GM15510 (cell line): ENCODE results near the gene AGL.

Experiments
- POLR2A ChIP-seq: IDR thresholded peaks from 3 replicates; pipeline ENCODE4 v1.6.1; 2011; ENCODE audit warnings: borderline replicate concordance; ENCODE audit not compliant: insufficient read length; ENCODE audit errors: extremely low read depth

The AGL gene

GRCh38 chr1:99849744-99850458, at the start of gene AGL:
TSS of gene AGL (plus strand) at chr1:99850361. CDS start at chr1:99851043, 682 bp downstream.
- peak; percentile 95 for TF ChIP-seq POLR2A

- TF ChIP-seq POLR2A = no peak
These were observed 48.6 kb upstream of the AGL start for GRCh38 chr1:99801584-99801983.

GRCh38 chr1:99806882-99807281, 43.3 kb upstream of the AGL start:
- TF ChIP-seq POLR2A = no peak

- no peak for TF ChIP-seq POLR2A
These were observed 41.6 kb upstream of the AGL start for GRCh38 chr1:99808391-99809115.

- no peak for TF ChIP-seq POLR2A
These were observed 39.1 kb upstream of the AGL start for GRCh38 chr1:99811075-99811474.

- TF ChIP-seq POLR2A = no peak
These were observed 38.4 kb upstream of the AGL start for GRCh38 chr1:99811747-99812146.

- TF ChIP-seq POLR2A = no peak
These were observed 35.7 kb upstream of the AGL start for GRCh38 chr1:99814373-99814900.

- TF ChIP-seq POLR2A = no peak
These were observed 33.5 kb upstream of the AGL start for GRCh38 chr1:99816656-99817055.

- TF ChIP-seq POLR2A = no peak
These were observed 32.0 kb upstream of the AGL start for GRCh38 chr1:99818063-99818699.

- TF ChIP-seq POLR2A = no peak
These were observed 29.6 kb upstream of the AGL start for GRCh38 chr1:99820546-99820945.

- TF ChIP-seq POLR2A = no peak
These were observed 25.1 kb upstream of the AGL start for GRCh38 chr1:99825098-99825497.

- no peak for TF ChIP-seq POLR2A
These were observed 24.5 kb upstream of the AGL start for GRCh38 chr1:99825702-99826101.

- TF ChIP-seq POLR2A = no peak
These were observed 22.2 kb upstream of the AGL start for GRCh38 chr1:99827970-99828369.

GRCh38 chr1:99829269-99829668, 20.9 kb upstream of the AGL start:
- TF ChIP-seq POLR2A = no peak

GRCh38 chr1:99843760-99844159, 6.4 kb upstream of the AGL start:
- no peak for TF ChIP-seq POLR2A
